Progenitor cell of endocrine pancreas (in vitro differentiated cells): ENCODE results near the gene FZD10. TPM values are rescaled to one million over a fixed set of nuclear protein-coding genes. Genes with fewer than 3 reads are reported as not detected.
A peak's percentile ranks its signal among the peaks of the same experiment; 100 is the strongest.

Experiments
- DNase-seq: peaks from one replicate; pipeline ENCODE4 v3.0.0; 2021; ENCODE audit warnings: low spot score; ENCODE audit not compliant: unreplicated experiment
- H3K27ac Mint-ChIP-seq: 2 replicates; pipeline ENCODE4 v1.8.0; 2021; ENCODE audit warnings: mild to moderate bottlenecking, moderate library complexity, mixed read lengths
- H3K27me3 Mint-ChIP-seq: 2 replicates; pipeline ENCODE4 v1.8.0; 2021; ENCODE audit warnings: mixed read lengths
- H3K36me3 Mint-ChIP-seq: 2 replicates; pipeline ENCODE4 v1.8.0; 2022; ENCODE audit warnings: mixed read lengths; ENCODE audit not compliant: insufficient read depth
- H3K4me1 Mint-ChIP-seq: 2 replicates; pipeline ENCODE4 v1.8.0; 2021; ENCODE audit warnings: low read depth, mixed read lengths
- H3K4me3 Mint-ChIP-seq: 2 replicates; pipeline ENCODE4 v1.8.0; 2021; ENCODE audit warnings: low read depth, mild to moderate bottlenecking, moderate library complexity, mixed read lengths
- H3K9me3 Mint-ChIP-seq: 2 replicates; pipeline ENCODE4 v1.8.0; 2021; ENCODE audit warnings: low read depth, mixed read lengths
- CTCF ChIP-seq: fragments of 200-600 bp; sonication (generic); IDR thresholded peaks from one replicate; pipeline ENCODE4 v1.5.0; 2021; ENCODE audit warnings: antibody characterized with exemption, mild to moderate bottlenecking; ENCODE audit not compliant: unreplicated experiment
- total RNA-seq: library from RNA; stranded (reverse); gene quantifications from 2 replicates; pipeline ENCODE4 v1.2.1, GENCODE V29; 2021

FZD10 gene
- total RNA-seq, 1 donor from 2014 or later: 0.24 TPM

DNA sequence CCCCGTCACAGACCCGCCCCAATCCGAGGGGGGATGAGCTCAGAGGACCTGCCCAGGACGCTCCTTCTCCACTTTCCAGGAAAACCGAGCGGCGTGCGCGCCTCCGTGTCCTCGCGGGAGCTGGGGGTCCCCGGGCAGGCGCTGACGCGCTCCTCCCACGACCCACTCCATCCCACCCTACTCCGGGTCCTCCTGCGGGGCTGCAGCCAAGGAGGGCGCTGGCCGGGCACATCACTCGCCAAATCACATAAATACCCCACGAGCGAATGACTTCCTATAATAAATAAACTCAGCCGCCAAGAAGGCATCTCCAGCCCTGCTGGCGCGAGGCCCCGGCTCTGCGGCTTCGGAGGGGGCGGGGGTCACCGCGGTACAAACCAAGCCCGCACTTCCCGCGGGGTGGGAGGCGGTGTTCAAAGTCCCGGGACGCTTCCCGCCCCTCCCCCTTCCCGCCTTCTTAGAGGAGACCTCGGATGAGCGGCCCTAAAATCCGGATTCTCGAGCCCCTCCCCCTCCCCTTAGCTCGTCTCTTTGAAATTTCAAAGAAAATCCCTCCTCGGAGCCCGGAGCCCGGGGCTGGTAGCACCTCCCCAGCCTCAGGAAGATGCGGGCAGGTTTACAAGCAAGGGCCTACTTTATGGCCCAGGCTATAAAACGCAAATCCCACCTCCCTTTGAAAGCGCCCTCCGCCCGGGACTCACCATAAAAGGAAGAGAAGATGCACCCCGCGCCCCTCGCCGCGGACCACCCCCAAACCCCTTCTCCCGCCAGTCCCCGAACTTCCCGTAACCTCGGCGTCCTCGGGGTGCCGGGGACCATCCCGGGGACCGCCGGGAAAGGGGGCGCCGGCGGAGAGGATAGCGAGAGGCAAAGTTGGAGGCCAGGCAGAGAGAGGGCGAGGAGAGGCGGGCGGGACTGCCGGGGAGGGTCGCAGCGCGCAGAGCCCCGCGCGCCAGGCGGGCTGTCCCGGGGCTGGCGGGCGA, 712 bp upstream of the FZD10 start:
- Mint-ChIP-seq H3K27ac (no peak overlapping the region), H3K4me3 (peak overlapping the region; percentile 59), H3K4me1 (peaks cover 5% of the 10 kb centered on the region), H3K9me3 (no peaks in the 10 kb centered on the region), H3K36me3 (no peaks in the 10 kb centered on the region), H3K27me3 (peaks cover 52% of the 10 kb centered on the region)
- DNase-seq: no peak
- no peak for TF ChIP-seq CTCF

DNA sequence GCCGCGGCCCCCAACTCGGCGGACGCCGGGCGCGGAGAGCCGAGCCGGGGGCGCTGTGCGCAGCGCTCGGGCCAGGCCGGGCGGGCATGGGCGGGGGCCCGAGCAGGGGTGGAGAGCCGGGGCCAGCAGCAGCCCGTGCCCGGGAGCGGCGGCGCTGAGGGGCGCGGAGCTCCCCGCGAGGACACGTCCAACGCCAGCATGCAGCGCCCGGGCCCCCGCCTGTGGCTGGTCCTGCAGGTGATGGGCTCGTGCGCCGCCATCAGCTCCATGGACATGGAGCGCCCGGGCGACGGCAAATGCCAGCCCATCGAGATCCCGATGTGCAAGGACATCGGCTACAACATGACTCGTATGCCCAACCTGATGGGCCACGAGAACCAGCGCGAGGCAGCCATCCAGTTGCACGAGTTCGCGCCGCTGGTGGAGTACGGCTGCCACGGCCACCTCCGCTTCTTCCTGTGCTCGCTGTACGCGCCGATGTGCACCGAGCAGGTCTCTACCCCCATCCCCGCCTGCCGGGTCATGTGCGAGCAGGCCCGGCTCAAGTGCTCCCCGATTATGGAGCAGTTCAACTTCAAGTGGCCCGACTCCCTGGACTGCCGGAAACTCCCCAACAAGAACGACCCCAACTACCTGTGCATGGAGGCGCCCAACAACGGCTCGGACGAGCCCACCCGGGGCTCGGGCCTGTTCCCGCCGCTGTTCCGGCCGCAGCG, 639 bp downstream of the FZD10 start:
- Mint-ChIP-seq H3K9me3 (no peaks in the 10 kb centered on the region), H3K27ac (no peak overlapping the region), H3K36me3 (no peaks in the 10 kb centered on the region), H3K27me3 (peaks cover 57% of the 10 kb centered on the region), H3K4me1 (peaks cover 5% of the 10 kb centered on the region), H3K4me3 (peak overlapping the region; percentile 62)
- no peak for TF ChIP-seq CTCF
- no peak for DNase-seq

GRCh38 chr12:130163461-130164215, 1.4 kb downstream of the FZD10 start:
- Mint-ChIP-seq H3K4me1 (peaks cover 5% of the 10 kb centered on the region), H3K36me3 (no peaks in the 10 kb centered on the region), H3K27me3 (peaks cover 64% of the 10 kb centered on the region), H3K27ac (no peak overlapping the region), H3K4me3 (peak overlapping the region; percentile 51), H3K9me3 (no peaks in the 10 kb centered on the region)
- no peak for DNase-seq
- no peak for TF ChIP-seq CTCF

DNA sequence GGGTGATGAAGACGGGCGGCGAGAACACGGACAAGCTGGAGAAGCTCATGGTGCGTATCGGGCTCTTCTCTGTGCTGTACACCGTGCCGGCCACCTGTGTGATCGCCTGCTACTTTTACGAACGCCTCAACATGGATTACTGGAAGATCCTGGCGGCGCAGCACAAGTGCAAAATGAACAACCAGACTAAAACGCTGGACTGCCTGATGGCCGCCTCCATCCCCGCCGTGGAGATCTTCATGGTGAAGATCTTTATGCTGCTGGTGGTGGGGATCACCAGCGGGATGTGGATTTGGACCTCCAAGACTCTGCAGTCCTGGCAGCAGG, 1.9 kb downstream of the FZD10 start:
- H3K4me1 Mint-ChIP-seq: peaks cover 5% of the 10 kb centered on the region
- DNase-seq: no peak
- peak overlapping the region; percentile 37 for H3K4me3 Mint-ChIP-seq
- H3K9me3 Mint-ChIP-seq: no peaks in the 10 kb centered on the region
- no peaks in the 10 kb centered on the region for H3K36me3 Mint-ChIP-seq
- no peak for TF ChIP-seq CTCF
- H3K27me3 Mint-ChIP-seq: peaks cover 70% of the 10 kb centered on the region
- H3K27ac Mint-ChIP-seq: no peak overlapping the region

GRCh38 chr12:130164936-130165335, 2.7 kb downstream of the FZD10 start:
- H3K27me3 Mint-ChIP-seq: peaks cover 77% of the 10 kb centered on the region
- H3K4me1 Mint-ChIP-seq: peaks cover 5% of the 10 kb centered on the region
- H3K36me3 Mint-ChIP-seq: no peaks in the 10 kb centered on the region
- no peak for TF ChIP-seq CTCF
- no peak overlapping the region for H3K27ac Mint-ChIP-seq
- no peak for DNase-seq
- H3K4me3 Mint-ChIP-seq: no peak overlapping the region
- H3K9me3 Mint-ChIP-seq: no peaks in the 10 kb centered on the region
